HG02973 (cell line): Measurements from ENCODE around the gene TNFSF13B.
"Not testable (repeated sequence)": the region's sequence is repeated elsewhere in the genome, so short reads cannot be mapped to it uniquely, and the experiment has no call there.

Experiments used
- ATAC-seq: cut with Tn5 transposase; IDR thresholded peaks from one replicate; pipeline ENCODE4 v1.9.1; 2021; ENCODE audit warnings: moderate library complexity; ENCODE audit not compliant: unreplicated experiment

Gene TNFSF13B, protein sequence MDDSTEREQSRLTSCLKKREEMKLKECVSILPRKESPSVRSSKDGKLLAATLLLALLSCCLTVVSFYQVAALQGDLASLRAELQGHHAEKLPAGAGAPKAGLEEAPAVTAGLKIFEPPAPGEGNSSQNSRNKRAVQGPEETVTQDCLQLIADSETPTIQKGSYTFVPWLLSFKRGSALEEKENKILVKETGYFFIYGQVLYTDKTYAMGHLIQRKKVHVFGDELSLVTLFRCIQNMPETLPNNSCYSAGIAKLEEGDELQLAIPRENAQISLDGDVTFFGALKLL

DNA sequence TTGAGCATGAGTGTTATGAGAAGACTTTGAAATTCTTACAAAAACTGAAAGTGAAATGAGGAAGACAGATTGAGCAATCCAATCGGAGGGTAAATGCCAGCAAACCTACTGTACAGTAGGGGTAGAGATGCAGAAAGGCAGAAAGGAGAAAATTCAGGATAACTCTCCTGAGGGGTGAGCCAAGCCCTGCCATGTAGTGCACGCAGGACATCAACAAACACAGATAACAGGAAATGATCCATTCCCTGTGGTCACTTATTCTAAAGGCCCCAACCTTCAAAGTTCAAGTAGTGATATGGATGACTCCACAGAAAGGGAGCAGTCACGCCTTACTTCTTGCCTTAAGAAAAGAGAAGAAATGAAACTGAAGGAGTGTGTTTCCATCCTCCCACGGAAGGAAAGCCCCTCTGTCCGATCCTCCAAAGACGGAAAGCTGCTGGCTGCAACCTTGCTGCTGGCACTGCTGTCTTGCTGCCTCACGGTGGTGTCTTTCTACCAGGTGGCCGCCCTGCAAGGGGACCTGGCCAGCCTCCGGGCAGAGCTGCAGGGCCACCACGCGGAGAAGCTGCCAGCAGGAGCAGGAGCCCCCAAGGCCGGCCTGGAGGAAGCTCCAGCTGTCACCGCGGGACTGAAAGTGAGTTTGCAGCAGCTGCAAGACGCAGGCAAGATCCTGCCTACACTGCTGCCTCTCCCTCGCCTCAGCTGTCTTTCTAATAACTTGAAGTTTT, at the start of gene TNFSF13B:
Gene TNFSF13B (plus strand): TSS at position 118 of the 728 bp plus-strand sequence. CDS start 178 bp downstream, at position 296.
- ATAC-seq, result peak; percentile 69

DNA sequence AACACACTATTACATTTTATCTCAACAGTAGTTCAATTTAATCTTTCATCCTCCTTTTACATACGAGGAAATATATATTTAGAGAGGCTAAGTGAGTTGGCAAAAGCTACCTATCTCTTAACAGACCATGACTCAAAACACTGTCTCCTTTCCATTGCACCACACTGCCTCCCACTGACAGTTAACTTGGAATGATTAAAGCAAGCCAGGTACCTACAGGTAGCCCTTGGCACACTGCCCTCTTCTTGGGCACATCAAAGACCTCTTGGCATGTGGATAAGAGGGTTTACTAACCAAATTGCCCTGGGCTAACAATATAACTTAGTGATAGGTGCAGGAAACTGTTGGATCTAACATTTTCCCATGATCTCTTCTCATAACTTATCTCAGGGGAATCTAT, 49.5 kb upstream of the TNFSF13B start:
- ATAC-seq, result no peak

DNA sequence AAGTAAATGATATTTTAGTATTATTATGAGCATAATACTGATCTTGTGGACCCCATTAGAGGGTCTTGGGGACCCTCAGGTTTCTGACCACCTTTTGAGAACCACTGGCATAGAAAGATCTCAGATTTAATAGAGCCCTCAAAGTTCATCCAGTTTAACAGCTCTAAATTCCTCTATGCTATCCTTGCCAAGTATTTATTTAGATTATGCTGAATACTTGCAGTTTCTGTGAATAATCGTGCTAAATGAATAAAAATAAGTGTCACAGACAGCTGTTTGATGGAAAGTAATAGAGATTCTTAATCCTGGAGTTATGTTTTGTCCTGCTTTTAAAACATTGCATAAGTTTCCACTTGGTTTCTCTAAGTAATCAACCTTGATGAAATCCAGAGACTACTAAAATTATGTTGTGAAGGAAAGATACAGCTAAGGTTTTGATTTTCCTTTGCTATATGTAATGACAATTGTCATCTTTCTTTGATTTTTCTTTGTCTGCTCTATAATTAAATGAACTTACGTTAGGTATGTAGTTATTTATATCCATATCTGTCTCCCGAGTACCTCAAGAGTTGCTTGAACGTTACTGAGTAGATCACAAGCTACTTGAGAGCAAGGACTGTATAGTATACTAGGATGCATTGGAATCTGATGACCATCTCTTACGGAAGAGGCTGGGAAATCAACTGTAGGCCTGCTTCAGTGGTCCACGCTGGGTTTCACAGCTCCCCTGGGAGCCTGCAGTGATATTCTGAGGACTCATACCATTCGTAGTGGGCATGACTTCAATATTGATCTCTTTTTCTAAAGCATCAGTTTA, 45.6 kb upstream of the TNFSF13B start:
- no peak for ATAC-seq

DNA sequence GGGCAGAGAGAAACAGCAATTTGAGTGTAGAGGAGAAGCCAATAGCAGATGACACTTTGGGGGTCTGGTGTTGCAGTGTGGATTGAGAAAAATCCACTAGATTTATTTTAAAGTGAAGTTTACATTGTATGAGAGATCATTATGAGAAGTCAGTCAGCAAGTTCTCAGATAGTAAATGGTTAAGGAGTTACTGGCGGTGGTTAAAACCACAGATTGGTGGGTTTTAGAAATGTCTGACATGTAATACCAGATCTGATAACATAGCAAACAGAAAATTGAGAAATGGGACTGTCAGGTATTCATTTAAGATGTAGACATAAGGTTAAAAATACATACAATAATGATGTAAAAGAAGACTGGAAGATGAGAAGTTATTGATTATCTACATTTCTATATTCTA, 44.1 kb upstream of the TNFSF13B start:
- ATAC-seq, result peak; percentile 50

DNA sequence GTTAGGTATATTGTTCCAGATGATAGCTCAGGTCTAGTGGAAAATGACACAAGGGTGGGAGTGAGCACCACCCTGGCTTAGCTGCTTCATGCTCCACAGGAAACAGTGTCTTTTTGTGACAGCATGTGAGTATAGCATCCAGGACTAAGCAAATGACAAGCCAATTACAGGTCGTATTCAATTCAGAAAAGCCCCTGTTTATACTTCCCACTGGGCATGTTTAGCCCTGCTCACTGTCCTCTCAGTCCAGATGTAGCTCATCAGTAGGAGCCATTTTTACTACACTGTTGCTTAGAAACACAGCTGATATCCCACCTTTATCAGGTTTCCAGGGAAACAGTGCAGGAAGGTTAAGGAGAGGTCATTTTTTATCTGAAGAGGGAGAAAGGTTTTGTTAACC, 43.3 kb upstream of the TNFSF13B start:
- peak; percentile 36 for ATAC-seq

DNA sequence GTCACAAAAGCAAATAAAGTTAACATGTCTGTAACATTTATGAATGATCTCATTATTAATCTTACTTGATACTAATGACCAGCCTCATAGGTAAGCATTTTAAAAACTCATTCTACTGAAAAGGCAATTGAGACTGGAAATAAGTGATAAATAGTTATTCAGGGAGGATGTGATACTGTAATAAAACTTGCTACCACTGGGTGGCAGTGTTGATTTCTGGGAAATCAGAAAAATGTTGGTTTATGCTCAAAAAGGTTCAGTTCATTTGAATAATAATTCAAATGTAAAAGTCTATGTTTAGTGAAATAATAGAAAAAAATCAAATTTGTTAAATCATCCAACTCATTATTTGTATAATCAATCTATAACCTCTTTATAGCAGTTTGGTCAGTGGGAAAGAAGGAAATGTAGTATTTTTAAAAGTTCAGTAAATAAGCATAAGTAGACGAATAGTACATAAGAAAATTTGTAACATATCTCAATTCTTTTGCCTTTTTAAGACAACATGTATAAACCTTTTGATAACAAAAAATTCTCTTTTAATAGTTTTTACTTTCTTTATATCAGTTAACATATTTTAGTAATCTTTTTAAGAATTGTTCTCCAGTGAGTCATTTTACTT, 41.8 kb upstream of the TNFSF13B start:
- ATAC-seq, result no peak

DNA sequence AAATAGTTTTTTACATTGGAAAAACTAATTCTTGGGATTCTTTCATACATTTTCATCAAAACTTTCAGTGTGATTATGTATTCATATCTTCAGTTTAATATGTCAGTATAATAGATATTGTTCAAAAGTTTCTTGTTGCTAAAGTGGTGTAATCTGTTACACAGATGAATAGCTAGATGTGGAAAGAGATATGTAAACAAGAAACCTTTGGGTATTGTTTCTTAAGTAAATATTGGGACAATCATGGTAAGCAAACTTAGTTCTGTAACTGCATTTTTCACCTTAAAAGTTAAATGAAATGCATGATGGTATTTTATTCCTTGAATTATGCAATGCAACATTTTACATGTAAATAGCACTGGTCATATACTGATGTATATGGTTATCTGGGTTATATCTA, 39.1 kb upstream of the TNFSF13B start:
- ATAC-seq, result no peak

DNA sequence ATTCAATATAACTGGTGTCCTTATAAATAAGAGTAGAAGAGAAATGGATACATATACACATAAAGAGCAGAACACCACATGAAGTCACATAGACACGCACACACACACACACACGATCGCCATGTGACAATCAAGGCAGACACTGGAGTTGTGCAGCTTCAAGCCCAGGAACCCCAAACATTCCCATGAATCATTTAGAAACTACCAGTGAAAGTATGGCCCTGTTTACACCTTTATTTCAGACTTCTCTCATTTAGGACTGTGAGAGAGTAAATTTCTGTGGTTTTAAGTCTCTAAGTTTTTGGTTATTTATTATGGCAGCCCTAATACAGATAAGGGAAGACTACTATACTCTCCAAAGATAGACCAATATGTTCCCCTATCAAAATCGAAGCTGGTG, 20.4 kb upstream of the TNFSF13B start:
- ATAC-seq, result no peak

DNA sequence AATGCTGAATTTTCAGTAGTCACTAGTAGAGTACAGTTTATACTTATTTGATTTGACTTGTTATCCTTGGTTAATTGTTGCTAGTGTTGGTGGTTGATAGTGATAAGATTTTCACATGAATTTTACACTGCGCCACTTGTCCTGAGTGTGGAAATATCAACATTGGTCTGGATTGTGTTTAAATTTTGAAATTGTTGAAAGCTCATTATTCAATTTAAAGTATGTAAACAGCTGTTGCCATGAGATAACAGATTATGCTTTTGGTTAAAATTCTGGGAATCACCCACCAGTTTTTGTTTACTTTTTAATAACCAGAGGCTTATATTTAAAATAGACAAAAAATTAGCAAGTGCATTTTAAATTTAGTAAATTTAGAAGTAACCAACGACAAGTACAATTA, 12.3 kb upstream of the TNFSF13B start:
- ATAC-seq, result no peak

DNA sequence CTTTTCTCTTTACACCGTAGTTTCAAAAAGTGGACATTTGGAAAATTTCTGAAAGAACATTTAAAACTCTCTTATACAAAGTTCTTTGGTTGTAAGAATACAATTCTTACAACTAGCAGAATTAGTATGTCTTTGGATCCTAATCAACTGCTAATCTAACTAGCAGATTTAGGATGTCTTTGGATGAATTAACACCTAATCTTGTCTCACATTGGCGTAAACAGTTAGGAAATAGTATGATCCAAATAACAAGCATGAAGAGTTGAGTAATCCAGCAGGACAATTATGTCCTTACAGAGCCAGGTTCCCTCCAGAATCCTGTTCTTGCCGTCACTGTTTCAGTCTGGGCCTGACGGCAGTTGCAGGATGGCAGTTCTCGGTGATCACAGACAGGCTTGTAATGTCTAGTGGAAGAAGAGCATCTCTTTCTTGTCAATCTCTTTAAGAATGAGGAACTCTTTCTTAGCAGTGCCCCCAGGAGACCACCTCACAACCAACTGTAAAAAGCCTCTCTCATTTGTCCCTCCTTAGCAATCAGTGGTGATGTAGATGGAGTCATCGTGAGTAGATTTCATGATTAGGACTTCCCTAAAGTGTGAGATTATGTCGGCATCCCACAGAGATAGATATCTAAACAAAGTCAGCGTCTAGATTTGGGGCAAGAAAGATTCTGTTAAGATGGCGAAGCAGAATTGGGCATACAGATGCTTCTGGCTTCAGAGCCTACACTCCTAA, 5.7 kb upstream of the TNFSF13B start:
- ATAC-seq, result no peak

DNA sequence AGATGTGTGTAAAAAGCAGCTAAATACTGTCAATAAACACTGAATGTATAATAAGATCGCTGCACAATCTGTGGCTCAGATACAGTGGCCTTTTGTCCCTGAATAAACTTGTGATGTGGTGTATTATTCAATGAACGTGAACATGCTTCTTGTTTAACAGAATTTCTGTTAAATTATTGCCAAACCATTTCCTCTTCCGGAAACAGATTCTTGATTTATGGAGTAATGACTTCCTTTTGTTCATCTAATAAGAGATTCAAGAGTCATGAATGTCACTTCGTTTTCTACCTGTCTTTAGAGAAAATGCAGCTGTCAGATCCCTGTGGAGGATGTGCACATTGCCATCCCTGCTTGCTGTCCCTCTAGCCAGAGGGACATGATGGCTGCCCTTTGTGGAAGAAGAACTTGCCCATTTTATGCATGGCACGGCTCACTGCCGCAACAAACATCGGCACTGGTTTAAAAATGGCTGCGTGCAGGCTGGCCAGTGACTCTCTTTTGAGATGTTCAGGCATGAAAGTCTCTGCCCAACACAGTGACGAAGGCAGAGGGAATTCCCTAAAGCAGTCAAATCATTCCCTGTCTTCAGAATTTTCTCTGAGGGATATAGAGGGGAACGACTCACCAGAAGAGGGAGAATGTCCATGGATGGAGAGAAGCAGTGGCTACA, 3.1 kb upstream of the TNFSF13B start:
- ATAC-seq, result no peak

DNA sequence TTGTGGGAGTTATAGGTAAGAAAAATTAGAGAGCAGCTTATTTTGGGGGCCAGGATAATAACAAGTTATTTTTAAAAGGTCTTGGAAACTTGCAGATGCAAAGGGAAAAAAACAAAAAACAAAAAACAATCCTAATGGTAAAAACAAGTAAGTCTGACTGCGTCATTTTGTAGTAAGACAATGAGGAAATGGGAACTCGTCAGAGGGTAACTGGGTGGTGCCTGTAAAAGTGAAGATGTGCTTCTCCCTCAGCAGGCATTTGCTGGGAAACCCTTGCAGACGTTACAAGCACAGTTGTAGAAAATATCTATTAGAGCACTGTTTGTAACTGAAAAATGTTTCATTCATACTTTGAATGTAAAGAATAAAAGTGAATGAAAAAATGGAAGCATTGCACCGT, 2.2 kb upstream of the TNFSF13B start:
- no peak for ATAC-seq

DNA sequence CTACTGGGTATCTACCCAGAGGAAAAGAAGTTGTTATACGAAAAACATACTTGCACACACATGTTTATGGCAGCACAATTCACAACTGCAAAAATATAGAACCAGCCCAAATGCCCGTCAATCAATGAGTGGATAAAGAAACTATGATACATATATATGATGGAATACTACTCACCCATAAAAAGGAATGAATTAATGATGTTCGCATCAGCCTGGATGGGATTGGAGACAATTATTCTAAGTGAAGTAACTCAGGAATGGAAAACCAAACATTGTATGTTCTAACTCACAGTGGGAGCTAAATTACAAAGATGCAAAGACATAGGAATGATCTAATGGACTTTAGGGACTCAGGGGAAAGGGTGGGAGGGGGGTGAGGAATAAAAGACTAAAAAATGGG, 1.7 kb upstream of the TNFSF13B start:
- ATAC-seq, result not testable (repeated sequence)

DNA sequence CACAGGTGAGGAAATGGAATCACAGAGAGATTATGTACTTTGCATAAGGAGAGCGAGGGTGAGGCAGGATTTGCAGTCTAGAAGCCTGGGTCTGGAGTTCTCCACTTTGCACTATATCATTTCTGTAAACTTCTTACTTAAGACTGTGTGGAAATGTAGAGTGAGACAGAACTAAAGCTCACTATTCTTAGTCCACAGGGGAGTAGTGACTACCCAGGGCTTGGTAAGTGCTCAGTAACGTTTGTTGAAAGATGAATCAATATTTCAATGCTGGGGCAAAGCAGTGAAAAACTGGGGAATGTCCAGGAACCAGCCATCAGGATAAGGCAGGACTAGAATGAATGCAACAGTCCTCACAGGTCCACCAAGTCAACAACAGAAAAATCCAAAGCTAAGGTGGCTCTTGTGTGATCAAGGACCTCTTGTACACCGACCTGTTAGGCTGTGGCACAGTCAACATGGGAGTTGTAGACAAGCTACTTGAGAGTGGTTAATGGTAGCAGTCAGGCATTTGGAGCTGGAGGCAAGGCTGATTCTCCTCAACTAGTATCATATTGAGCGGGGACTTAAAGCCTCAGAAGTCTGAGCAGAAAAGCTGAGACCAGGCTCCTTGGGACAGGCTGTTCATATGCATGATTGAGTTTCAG, 929 bp upstream of the TNFSF13B start:
- ATAC-seq, result no peak

DNA sequence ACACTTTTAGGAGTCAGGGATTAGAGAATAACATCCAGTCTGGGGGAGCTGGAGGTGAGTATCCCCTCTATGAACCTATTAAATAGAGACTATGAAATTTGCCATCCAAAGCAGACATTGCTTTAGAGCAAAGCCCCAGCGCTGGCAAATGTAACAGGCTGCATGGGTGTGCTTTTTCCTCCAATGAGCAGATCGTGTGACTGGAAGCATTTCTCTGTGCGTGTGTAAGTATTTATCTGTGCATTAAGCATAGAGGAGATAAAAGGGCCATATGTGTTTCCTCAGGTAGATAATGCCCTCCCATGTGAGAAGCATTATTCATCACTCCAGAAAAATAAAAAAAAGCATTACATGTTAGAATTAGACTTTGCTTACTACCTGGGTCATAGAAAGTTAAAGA, 924 bp downstream of the TNFSF13B start:
- peak; percentile 3 for ATAC-seq

DNA sequence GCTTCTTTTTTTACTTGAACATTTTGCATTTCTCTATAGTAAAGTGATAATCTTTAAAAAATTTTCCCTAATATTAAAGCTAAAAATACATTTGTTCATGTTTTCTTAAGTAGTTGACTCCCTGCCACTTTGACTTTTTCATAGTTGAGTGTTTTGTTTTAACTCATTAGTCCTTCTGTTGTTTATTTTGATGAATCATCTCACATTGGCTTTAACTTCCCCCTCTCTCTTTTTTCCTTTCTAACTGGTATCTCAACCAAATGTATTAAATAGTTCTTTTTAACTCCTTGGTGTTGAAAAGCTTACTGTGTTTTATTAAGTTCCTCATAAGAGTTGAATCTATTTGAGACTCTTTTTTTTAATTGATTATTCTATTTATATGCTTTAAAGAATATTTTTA, 2.8 kb downstream of the TNFSF13B start:
- ATAC-seq, result no peak

DNA sequence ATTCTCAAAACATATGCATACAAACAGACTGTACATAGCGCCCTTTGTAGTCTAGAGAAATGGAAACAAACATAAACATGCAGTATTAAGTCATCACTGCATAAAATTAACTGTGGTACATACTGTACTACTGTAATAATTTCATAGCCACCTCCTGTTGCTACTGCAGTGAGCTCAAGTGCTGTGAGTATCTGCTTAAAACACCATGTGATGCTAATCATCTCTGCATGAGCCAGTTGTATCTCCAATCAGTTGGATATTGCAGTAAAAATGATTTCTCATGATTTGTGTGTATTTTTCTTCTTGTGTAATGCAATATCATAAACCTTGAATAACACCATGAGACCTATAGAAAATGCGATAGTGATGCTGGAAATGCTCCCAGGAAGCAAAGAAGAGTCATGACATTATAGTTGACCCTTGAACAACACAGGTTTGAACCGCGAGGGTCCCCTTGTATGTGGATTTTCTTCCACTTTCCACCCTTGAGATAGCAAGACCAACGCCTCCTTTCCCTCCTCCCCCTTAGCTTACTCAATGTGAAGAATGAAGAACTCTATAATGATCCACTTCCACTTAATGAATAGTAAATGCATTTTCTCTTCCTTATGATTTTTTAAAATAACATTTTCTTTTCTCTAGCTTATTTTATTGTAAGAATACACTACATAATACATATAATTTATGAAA, 4.1 kb downstream of the TNFSF13B start:
- ATAC-seq, result no peak

DNA sequence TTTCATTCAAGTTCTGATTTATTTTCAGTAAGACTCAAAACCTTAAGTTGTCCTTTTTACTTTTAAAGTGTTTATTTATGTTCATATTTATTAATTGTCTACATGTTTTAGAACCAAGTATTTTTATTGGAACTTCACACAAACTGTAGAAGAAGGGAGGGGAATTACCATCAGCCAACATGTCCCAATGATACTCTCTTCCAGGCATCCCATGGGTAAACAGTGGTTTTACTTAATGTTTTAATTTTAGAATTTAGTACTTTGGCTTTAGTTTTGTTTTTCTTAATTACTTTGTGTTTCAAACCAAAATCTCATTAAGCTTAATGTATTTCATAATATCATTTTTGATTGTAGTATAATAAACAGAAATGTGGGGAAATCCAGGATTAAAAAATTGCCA, 5.2 kb downstream of the TNFSF13B start:
- no peak for ATAC-seq

DNA sequence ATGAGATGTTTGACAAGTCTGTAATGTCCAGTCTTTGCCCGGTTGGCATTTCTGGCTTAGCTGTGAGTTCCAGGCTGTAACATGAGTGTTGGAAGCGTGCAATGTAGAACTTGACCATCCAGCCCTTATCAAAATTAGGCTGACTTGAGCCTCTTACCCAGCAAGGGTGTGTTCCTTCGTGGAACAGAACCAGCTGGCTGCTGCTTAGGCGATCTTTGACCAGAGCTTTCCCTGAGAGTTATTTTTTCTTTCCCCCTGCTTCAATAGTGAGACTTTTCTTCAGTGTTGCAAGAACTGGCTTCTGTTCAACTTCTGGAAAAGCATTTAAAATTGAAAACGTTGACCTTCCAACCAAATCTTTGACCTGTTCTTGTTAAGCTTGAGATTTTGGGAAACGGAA, 6.5 kb downstream of the TNFSF13B start:
- ATAC-seq, result no peak
